ENCODE results near the gene VEPH1. TPM values are rescaled to one million over a fixed set of nuclear protein-coding genes. Genes with fewer than 3 reads are reported as not detected.

The VEPH1 gene
- total RNA-seq, 1 experiment from 2014 or later, result 0.51 TPM

DNA sequence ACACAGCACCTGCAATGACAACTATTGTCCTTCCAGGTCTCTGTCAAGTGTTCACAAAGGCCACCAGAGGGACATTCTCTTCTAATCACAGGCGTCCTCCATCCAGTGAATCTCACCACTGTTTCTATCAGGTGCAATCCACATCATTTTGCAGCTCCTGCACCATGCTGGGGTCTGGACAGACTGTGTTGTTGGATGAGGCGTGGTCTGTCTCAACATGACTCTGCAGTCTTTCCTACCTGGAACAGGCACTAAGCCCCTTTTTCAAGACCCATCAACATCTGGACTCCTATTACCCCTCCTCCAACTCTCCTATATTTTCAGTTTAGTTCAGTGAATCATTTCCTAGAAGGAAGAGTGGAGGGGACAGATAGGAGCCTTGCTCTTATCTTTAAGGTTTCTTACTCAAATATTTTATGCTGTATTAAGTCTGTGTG, 31.5 kb upstream of the VEPH1 start:
- ChIA-PET POLR2A (no interaction called here), CTCF (interaction anchor here (4.1 kb wide), 1 partner anchor 39 kb away, joined by 55 read pairs; no protein-coding TSS in a partner anchor)
- in situ Hi-C loops (cut with HindIII; ENCODE audit: low pct_unique_long_range_greater_than_20kb, low sequenced_read_pairs), result no loop called here
- no peaks in the 10 kb centered on the region for H3K36me3 ChIP-seq (ENCODE audit: control insufficient read depth, insufficient read depth, low read length)
- ATAC-seq (no peak), DNase-seq (ENCODE audit: low read depth, low spot score) (no peak)
- H3K9me3 ChIP-seq (ENCODE audit: control insufficient read depth, insufficient read depth, low read depth, low read length), result no peaks in the 10 kb centered on the region
- TF ChIP-seq, protein P1, sequence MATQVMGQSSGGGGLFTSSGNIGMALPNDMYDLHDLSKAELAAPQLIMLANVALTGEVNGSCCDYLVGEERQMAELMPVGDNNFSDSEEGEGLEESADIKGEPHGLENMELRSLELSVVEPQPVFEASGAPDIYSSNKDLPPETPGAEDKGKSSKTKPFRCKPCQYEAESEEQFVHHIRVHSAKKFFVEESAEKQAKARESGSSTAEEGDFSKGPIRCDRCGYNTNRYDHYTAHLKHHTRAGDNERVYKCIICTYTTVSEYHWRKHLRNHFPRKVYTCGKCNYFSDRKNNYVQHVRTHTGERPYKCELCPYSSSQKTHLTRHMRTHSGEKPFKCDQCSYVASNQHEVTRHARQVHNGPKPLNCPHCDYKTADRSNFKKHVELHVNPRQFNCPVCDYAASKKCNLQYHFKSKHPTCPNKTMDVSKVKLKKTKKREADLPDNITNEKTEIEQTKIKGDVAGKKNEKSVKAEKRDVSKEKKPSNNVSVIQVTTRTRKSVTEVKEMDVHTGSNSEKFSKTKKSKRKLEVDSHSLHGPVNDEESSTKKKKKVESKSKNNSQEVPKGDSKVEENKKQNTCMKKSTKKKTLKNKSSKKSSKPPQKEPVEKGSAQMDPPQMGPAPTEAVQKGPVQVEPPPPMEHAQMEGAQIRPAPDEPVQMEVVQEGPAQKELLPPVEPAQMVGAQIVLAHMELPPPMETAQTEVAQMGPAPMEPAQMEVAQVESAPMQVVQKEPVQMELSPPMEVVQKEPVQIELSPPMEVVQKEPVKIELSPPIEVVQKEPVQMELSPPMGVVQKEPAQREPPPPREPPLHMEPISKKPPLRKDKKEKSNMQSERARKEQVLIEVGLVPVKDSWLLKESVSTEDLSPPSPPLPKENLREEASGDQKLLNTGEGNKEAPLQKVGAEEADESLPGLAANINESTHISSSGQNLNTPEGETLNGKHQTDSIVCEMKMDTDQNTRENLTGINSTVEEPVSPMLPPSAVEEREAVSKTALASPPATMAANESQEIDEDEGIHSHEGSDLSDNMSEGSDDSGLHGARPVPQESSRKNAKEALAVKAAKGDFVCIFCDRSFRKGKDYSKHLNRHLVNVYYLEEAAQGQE (IDR thresholded peaks at IDR 0.05; ENCODE audit: insufficient read depth in 1 of 2, low read depth in 2 of 2, low read length in 1 of 2), result no peak
- no peak for TF ChIP-seq POLR2AphosphoS5 (IDR thresholded peaks at IDR 0.05; ENCODE audit: low read depth, low read length)
- TF ChIP-seq, protein P2, sequence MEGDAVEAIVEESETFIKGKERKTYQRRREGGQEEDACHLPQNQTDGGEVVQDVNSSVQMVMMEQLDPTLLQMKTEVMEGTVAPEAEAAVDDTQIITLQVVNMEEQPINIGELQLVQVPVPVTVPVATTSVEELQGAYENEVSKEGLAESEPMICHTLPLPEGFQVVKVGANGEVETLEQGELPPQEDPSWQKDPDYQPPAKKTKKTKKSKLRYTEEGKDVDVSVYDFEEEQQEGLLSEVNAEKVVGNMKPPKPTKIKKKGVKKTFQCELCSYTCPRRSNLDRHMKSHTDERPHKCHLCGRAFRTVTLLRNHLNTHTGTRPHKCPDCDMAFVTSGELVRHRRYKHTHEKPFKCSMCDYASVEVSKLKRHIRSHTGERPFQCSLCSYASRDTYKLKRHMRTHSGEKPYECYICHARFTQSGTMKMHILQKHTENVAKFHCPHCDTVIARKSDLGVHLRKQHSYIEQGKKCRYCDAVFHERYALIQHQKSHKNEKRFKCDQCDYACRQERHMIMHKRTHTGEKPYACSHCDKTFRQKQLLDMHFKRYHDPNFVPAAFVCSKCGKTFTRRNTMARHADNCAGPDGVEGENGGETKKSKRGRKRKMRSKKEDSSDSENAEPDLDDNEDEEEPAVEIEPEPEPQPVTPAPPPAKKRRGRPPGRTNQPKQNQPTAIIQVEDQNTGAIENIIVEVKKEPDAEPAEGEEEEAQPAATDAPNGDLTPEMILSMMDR (IDR thresholded peaks at IDR 0.05), result peak; percentile 10; the same call in 1 of the 2 replicates
- H3K4me1 ChIP-seq (ENCODE audit: control insufficient read depth, insufficient read depth, low read length), result no peaks in the 10 kb centered on the region
- intact Hi-C loops (cut with micrococcal nuclease; ENCODE audit: unreplicated experiment), result loop anchor here (10.0 kb wide), 1 partner anchor 1000 kb away; no protein-coding TSS in a partner anchor
- BruUV-seq (replicated peaks), result no TSS peak
- H3K27ac ChIP-seq (ENCODE audit: low read length), result no peak overlapping the region
- H3K27me3 ChIP-seq (ENCODE audit: control insufficient read depth, insufficient read depth, low read length), result peaks cover 3% of the 10 kb centered on the region; the same call in 1 of the 2 replicates
- H3K4me3 ChIP-seq (ENCODE audit: low read depth in 2 of 2, low read length in 2 of 2), result no peak overlapping the region

GRCh38 chr3:157533298-157534070, 30.3 kb upstream of the VEPH1 start:
- no TSS peak for BruUV-seq (replicated peaks)
- DNase-seq (ENCODE audit: low read depth, low spot score), result no peak
- no peaks in the 10 kb centered on the region for H3K4me1 ChIP-seq (ENCODE audit: control insufficient read depth, insufficient read depth, low read length)

More at GRCh38 chr3:157533298-157534070, 30.3 kb upstream of the VEPH1 start:
- no peaks in the 10 kb centered on the region for H3K9me3 ChIP-seq (ENCODE audit: control insufficient read depth, insufficient read depth, low read depth, low read length)
- in situ Hi-C loops (cut with HindIII; ENCODE audit: low pct_unique_long_range_greater_than_20kb, low sequenced_read_pairs), result no loop called here
- no peak overlapping the region for H3K4me3 ChIP-seq (ENCODE audit: low read depth in 2 of 2, low read length in 2 of 2)
- no peaks in the 10 kb centered on the region for H3K36me3 ChIP-seq (ENCODE audit: control insufficient read depth, insufficient read depth, low read length)
- TF ChIP-seq, protein P1 (IDR thresholded peaks at IDR 0.05; ENCODE audit: insufficient read depth in 1 of 2, low read depth in 2 of 2, low read length in 1 of 2), result no peak
- TF ChIP-seq SIN3A (IDR thresholded peaks at IDR 0.05; ENCODE audit: borderline replicate concordance, insufficient read depth, low read depth, low read length) (no peak), POLR2AphosphoS5 (IDR thresholded peaks at IDR 0.05; ENCODE audit: low read depth, low read length) (no peak), TCF7L2 (IDR thresholded peaks at IDR 0.05; ENCODE audit: low read depth, low read length) (no peak)
- TF ChIP-seq, protein P2 (IDR thresholded peaks at IDR 0.05), result no peak
- ATAC-seq, result no peak
- H3K27me3 ChIP-seq (ENCODE audit: control insufficient read depth, insufficient read depth, low read length), result no peaks in the 10 kb centered on the region; the same call in 1 of the 2 replicates
- intact Hi-C loops (cut with micrococcal nuclease; ENCODE audit: unreplicated experiment), result loop anchor here (10.0 kb wide), 1 partner anchor 1001 kb away; no protein-coding TSS in a partner anchor
- ChIA-PET POLR2A (no interaction called here), CTCF (interaction anchor here (0.6 to 4.1 kb wide), 8 partner anchors 9 to 1320 kb away, joined by 3 to 55 read pairs (median 3); no protein-coding TSS in a partner anchor)
- H3K27ac ChIP-seq (ENCODE audit: low read length), result no peak overlapping the region
